Ovary (tissue), 9 donors: Measurements from ENCODE around the gene RAPGEF4. TPM values are rescaled to one million over a fixed set of nuclear protein-coding genes. Genes with fewer than 3 reads are reported as not detected.

Experiments
- DNase-seq, 5 donors: peaks; one replicate each; pipeline ENCODE4 v3.0.0-alpha.2; 2019 to 2020
- H3K27ac ChIP-seq, 2 donors: fragments of 200-600 bp; one replicate each; pipeline versions ENCODE4 v1.5.1 to v1.8.0; 2019 to 2022
- H3K27me3 ChIP-seq: fragments of 200-600 bp; one replicate; pipeline ENCODE4 v1.8.0; 2022
- H3K36me3 ChIP-seq: fragments of 200-600 bp; sonication (generic); one replicate; pipeline ENCODE4 v1.5.1; 2019
- H3K4me1 ChIP-seq: one replicate; pipeline ENCODE4 v1.8.1; 2013; ENCODE audit warnings: mild to moderate bottlenecking, moderate library complexity; ENCODE audit not compliant: insufficient read depth
- H3K4me3 ChIP-seq: fragments of 200-600 bp; sonication (generic); one replicate; pipeline ENCODE4 v1.5.1; 2017
- H3K9me3 ChIP-seq, 2 donors: fragments of 200-600 bp in 1 of 2; sonication (generic) in 1 of 2; one replicate each; pipeline versions ENCODE4 v1.5.1 to v1.8.1; 2013 to 2019; ENCODE audit warnings: mild to moderate bottlenecking in 1 of 2, moderate library complexity in 1 of 2
- EP300 ChIP-seq: sonication (generic); formaldehyde crosslinking; IDR thresholded peaks from one replicate; pipeline ENCODE4 v1.6.1; 2017; ENCODE audit warnings: antibody characterized with exemption
- POLR2A ChIP-seq: fragments of 450-650 bp; IDR thresholded peaks from one replicate; pipeline ENCODE4 v1.6.1; 2017; ENCODE audit warnings: antibody characterized with exemption, mild to moderate bottlenecking, moderate library complexity
- WGBS, 3 donors: extraction: QIAGEN DNeasy Blood & Tissue Kit in 1 of 3; methylation state at CpG; one replicate each; pipeline versions ENCODE4 v1.1.5 to v1.1.7; 2013 to 2017; 5-methylcytosine and 5-hydroxymethylcytosine counted together
- intact Hi-C, 4 donors: fragments of 100-400 bp; cut with DNase I; formaldehyde crosslinking; loops; one replicate each; pipeline versions ENCODE4 v1.11.0 to v1.15.1; 2022 to 2023
- polyA plus RNA-seq, 2 donors: library from polyadenylated mRNA; stranded (reverse); fragments of 200-250 nt in 1 of 2; fragments of 350-450 nt in 1 of 2; fragmentation: Illumina TruSeq in 1 of 2; extraction: RNeasy Lipid Tissue Mini Kit (QIAGEN cat#74804) in 1 of 2; gene quantifications; one replicate each; pipeline ENCODE4 v1.2.3, GENCODE V29; 2013 to 2014
- total RNA-seq, 7 donors: library from RNA; depleted of rRNA in 2 of 7; stranded (reverse); fragments of >200 nt in 2 of 7; fragmentation: NEBNext Ultra II Directional in 3 of 7; extraction: Animal tissue kit (Norgen Biotek cat#: 25700) in 3 of 7; gene quantifications; one replicate each; pipeline versions ENCODE4 v1.1.0 to v1.2.4, GENCODE V29; 2016 to 2023
- TF ChIP-seq, protein P1 (sequence below), 3 donors: fragments of 450-650 bp in 2 of 3; fragments of 200-600 bp in 1 of 3; IDR thresholded peaks; one replicate each; pipeline versions ENCODE4 v1.5.1 to v1.8.0; 2016 to 2022; ENCODE audit warnings: antibody characterized with exemption in 3 of 3, mild to moderate bottlenecking in 1 of 3
- donor health status: DM: no; HTN: no; CAD: no; lungs with moderate emphysema.
- donor health status: DM: no; HTN: no; CAD: no.
- donor health status: Bipolar disorder and iron deficiency.
- donor health status: DM: yes; HTN: yes; CAD: no.
- donor health status: DM: no; HTN: no; CAD: no.
- donor health status: DM: yes; HTN: yes; CAD: no.

RAPGEF4 gene
- total and polyA plus RNA-seq, 9 donors: 6.8 to 24.6 (median 8.3) TPM

DNA sequence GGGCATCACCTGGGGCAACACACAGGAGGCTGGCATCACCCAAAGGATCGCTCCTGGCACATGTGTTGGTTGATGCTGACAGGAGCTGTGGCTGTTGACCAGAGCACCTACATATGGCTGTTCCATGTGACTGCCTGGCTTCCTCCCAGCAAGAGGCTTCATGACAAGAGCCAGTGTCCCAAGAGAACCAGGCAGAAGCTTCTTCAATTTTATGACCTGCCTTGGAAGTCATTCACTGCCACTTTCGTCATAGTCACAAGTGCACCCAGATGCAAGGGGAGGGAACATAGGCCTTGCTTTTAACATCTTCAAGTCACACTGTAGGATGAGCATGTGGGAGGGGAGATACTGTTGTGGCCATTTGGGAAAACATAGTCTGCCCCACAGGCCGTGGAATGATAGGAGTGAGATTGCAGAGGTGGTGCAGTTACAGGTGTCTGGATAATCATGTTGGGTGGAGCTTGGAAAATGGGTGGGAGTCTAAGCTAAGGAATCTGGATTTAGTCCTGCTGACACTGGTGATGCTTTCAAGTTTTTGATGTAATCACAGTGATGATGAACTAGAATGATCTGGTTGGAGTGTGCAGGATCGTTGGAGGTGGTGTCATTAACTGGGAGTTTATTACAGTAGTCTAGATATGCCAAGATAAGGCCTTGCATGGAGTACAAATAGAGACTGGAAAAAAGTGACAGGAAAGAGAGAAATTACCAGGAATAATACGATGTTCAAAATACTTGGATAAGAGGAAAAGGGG, 107.0 kb downstream of the RAPGEF4 start:
- no peak overlapping the region for H3K4me3 ChIP-seq
- H3K9me3 ChIP-seq: no peaks in the 10 kb centered on the region
- no peak overlapping the region for H3K27ac ChIP-seq
- TF ChIP-seq, protein P1, sequence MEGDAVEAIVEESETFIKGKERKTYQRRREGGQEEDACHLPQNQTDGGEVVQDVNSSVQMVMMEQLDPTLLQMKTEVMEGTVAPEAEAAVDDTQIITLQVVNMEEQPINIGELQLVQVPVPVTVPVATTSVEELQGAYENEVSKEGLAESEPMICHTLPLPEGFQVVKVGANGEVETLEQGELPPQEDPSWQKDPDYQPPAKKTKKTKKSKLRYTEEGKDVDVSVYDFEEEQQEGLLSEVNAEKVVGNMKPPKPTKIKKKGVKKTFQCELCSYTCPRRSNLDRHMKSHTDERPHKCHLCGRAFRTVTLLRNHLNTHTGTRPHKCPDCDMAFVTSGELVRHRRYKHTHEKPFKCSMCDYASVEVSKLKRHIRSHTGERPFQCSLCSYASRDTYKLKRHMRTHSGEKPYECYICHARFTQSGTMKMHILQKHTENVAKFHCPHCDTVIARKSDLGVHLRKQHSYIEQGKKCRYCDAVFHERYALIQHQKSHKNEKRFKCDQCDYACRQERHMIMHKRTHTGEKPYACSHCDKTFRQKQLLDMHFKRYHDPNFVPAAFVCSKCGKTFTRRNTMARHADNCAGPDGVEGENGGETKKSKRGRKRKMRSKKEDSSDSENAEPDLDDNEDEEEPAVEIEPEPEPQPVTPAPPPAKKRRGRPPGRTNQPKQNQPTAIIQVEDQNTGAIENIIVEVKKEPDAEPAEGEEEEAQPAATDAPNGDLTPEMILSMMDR (IDR thresholded peaks at IDR 0.05): no peak
- TF ChIP-seq POLR2A: no peak
- TF ChIP-seq EP300: no peak
- H3K27me3 ChIP-seq: no peaks in the 10 kb centered on the region
- H3K4me1 ChIP-seq: no peaks in the 10 kb centered on the region
- intact Hi-C loops: no loop called here
- DNase-seq: no peak
- no peaks in the 10 kb centered on the region for H3K36me3 ChIP-seq
- WGBS, 3 donors: 68 to 79% (median 71%) methylated on average over 5 of the region's 5 CpGs

DNA sequence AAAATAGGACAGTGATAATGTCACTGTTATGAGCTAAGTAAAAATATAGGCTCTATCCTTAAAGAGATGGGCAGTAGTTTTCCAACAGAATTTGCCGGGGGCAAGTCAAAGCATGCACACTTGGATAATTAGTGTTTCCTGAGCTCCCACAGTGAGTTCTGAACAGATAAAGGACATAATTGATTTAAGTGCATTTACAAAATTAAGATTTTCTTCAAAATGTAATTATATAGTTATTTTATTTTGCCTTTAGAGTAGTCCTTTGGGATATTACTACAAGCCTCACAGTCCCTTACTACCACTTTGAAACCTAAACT, 107.6 kb downstream of the RAPGEF4 start:
- TF ChIP-seq POLR2A (no peak), EP300 (no peak)
- TF ChIP-seq, protein P1 (IDR thresholded peaks at IDR 0.05): no peak
- WGBS, 3 donors: 86 to 97% (median 95%) methylated on average over 1 of the region's 1 CpG
- Histone ChIP-seq H3K27me3 (no peaks in the 10 kb centered on the region), H3K4me1 (no peaks in the 10 kb centered on the region), H3K36me3 (no peaks in the 10 kb centered on the region), H3K27ac (no peak overlapping the region), H3K9me3 (no peaks in the 10 kb centered on the region), H3K4me3 (no peak overlapping the region)
- no peak for DNase-seq
- intact Hi-C loops: no loop called here

DNA sequence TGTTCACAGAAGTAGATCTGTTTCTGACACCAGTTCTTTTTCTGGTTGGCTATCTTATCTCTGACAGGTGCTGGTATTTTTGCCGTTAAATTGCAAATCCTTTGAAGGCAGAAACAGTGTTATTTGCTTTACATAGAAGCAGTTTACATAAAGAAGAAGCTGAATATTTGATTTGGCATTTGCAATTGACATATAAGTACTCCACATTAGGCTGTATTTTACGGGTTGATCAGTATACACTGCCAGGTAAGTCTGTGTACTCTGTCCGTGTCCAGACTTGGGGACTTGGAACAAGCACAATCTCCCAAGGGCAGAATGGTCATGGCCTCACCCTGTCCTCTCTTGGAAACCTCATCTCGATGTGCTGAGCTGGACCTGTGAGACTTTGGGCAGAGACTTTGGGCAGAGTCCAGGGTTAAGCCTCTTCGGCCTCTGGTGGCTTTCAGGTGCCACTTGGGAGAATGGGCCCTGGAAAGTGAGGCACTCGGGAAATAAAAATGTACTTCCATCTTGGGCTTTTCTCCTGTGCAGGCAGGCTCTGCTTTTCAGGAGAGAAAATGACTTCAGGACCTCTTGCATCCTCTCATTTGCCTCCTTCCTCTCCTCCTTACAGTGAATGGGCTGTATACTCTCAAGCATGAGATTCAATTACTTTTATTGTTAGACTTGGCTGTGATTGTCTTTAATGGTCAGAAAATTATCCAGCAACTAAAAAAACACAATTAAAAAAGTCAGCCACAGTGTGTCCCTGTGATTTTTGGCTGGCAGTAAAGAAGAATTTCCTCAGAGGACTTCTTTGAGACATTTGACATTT, 108.5 kb downstream of the RAPGEF4 start:
- intact Hi-C loops: no loop called here
- Histone ChIP-seq H3K4me1 (no peaks in the 10 kb centered on the region), H3K9me3 (no peaks in the 10 kb centered on the region), H3K27ac (no peak overlapping the region), H3K27me3 (no peaks in the 10 kb centered on the region), H3K36me3 (no peaks in the 10 kb centered on the region), H3K4me3 (no peak overlapping the region)
- WGBS, 3 donors: 72 to 76% (median 74%) methylated on average over 6 of the region's 6 CpGs
- TF ChIP-seq EP300 (no peak), POLR2A (no peak)
- TF ChIP-seq, protein P1 (IDR thresholded peaks at IDR 0.05): no peak
- DNase-seq: no peak

DNA sequence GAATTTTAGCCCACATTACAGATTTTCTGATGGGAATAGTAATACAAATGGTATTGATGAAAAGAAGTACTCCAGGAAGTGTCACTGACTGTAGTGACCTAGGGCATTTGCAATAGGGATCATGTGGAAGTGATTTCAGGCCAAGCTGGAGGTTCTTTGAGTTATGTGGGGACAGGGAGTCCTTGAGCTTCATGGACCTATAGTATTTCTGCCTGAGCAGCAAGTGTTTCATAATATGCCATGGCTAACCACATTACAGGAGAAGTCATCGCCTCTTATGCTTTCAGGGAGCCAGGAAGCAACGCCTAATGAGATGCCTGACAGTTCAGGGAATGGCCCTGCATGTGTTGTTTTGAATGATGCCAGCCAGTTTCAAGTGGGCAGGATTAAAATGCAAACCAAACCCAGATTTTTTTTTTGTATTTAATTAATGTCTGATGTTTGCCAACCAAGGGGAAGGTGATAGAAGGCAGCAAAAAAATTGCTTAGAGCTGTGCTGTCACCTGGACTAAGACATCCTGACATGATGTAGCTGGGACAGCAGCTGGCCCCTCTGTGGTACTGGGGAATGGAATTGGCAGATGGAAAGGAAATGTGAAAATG, 109.5 kb downstream of the RAPGEF4 start:
- 92 to 98% (median 94%) methylated on average over 2 of the region's 2 CpGs for WGBS, 3 donors
- Histone ChIP-seq H3K9me3 (no peaks in the 10 kb centered on the region), H3K36me3 (no peaks in the 10 kb centered on the region), H3K27me3 (no peaks in the 10 kb centered on the region), H3K27ac (no peak overlapping the region), H3K4me3 (no peak overlapping the region), H3K4me1 (no peaks in the 10 kb centered on the region)
- DNase-seq: no peak
- TF ChIP-seq, protein P1 (IDR thresholded peaks at IDR 0.05): no peak
- TF ChIP-seq EP300: no peak
- no peak for TF ChIP-seq POLR2A
- intact Hi-C loops: no loop called here
